Right lobe of liver (tissue), 6 donors: Measurements from ENCODE around the gene BCL2A1. TPM values are rescaled to one million over a fixed set of nuclear protein-coding genes. Genes with fewer than 3 reads are reported as not detected.

Experiments used
- ATAC-seq, 4 donors: fragments of 200-7000 bp; cut with Tn5 transposase; one replicate each; pipeline ENCODE4 v1.9.1; 2020; ENCODE audit warnings: mild to moderate bottlenecking in 4 of 4, moderate library complexity in 4 of 4
- DNase-seq, 3 donors: peaks; one replicate each; pipeline ENCODE4 v3.0.0-alpha.2; 2020
- H3K27ac ChIP-seq, 3 donors: fragments of 200-600 bp; one replicate each; pipeline ENCODE4 v1.8.0; 2022
- H3K27me3 ChIP-seq, 2 donors: fragments of 200-600 bp; one replicate each; pipeline ENCODE4 v1.8.0; 2022
- H3K36me3 ChIP-seq, 4 donors: fragments of 200-600 bp; sonication (generic) in 1 of 4; one replicate each; pipeline versions ENCODE4 v1.5.1 to v1.8.0; 2017 to 2022; ENCODE audit warnings: control low read depth in 1 of 4
- H3K4me1 ChIP-seq, 4 donors: fragments of 200-600 bp; sonication (generic) in 1 of 4; one replicate each; pipeline versions ENCODE4 v1.5.1 to v1.8.0; 2017 to 2022; ENCODE audit warnings: control low read depth in 1 of 4
- H3K4me3 ChIP-seq, 3 donors: fragments of 200-600 bp; one replicate each; pipeline ENCODE4 v1.8.0; 2022
- H3K9me3 ChIP-seq, 4 donors: fragments of 200-600 bp; sonication (generic) in 1 of 4; one replicate each; pipeline versions ENCODE4 v1.5.1 to v1.8.0; 2017 to 2022; ENCODE audit warnings: control low read depth in 1 of 4
- CTCF ChIP-seq, 4 donors: fragments of 200-600 bp in 3 of 4; fragments of 450-650 bp in 1 of 4; IDR thresholded peaks; one replicate each; pipeline versions ENCODE4 v1.5.1 to v1.8.0; 2016 to 2022; ENCODE audit warnings: antibody characterized with exemption in 4 of 4, mild to moderate bottlenecking in 2 of 4
- POLR2A ChIP-seq: fragments of 450-650 bp; IDR thresholded peaks from one replicate; pipeline ENCODE4 v1.6.1; 2017; ENCODE audit warnings: antibody characterized with exemption, mild to moderate bottlenecking
- WGBS: methylation state at CpG from one replicate; pipeline ENCODE4 v1.1.6; 2018; ENCODE audit warnings: low coverage, low lambda C conversion rate; ENCODE audit not compliant: insufficient coverage; ENCODE audit errors: missing lambda C conversion rate; 5-methylcytosine and 5-hydroxymethylcytosine counted together
- intact Hi-C, 2 donors: fragments of 100-400 bp; cut with DNase I; formaldehyde crosslinking; loops; one replicate each; pipeline versions ENCODE4 v1.11.2 to v1.14.1; 2022
- total RNA-seq, 6 experiments: library from RNA; depleted of rRNA in 2 of 6; stranded (reverse); fragments of >200 nt in 2 of 6; fragmentation: NEBNext Ultra II Directional in 3 of 6; extraction: Animal tissue kit (Norgen Biotek cat#: 25700) in 3 of 6; gene quantifications; one replicate each; pipeline versions ENCODE4 v1.1.0 to v1.2.4, GENCODE V29; 2016 to 2023
- donor health status: DM: no; HTN: yes; CAD: no.
- donor health status: DM: no; HTN: no; CAD: no.
- donor health status: DM: no; HTN: no; CAD: no.
- donor health status: DM: no; HTN: yes; CAD: no.
- donor health status: DM: no; HTN: yes; CAD: no.

BCL2A1 gene
- total RNA-seq, 6 experiments from 2014 or later = 0.26 to 6.9 (median 1.8) TPM

DNA sequence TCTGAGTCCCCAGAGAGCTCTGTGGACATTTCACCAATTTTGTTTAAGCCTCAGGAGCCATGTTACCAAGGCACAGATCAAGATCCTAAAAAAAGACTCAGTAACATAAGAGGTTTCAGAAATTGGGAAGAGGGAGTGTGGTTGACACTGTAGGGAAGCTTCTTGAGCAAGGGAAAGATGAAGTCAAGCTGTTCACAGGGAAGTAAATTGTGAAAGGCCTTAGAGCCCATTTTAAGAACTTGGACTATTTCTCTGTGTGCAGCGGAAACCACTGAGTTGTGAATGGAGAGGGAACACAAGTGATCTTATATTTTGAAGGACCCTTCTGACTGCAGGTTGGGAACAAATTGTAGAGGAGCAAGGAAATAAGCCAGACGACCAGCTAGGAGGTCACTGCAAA lies 18.7 kb downstream of the BCL2A1 start:
- Histone ChIP-seq H3K9me3 (no peaks in the 10 kb centered on the region), H3K27me3 (no peaks in the 10 kb centered on the region)
- ATAC-seq = peak; percentile 10 to 24 (median 14)

GRCh38 chr15:79950247-79950646 lies 20.7 kb downstream of the BCL2A1 start:
- WGBS = 50% methylated on average over 1 of the region's 2 CpGs
- intact Hi-C loops = no loop called here

More for the DNA sequence above, 18.7 kb downstream of the BCL2A1 start:
- H3K27ac ChIP-seq = no peak overlapping the region
- no peaks in the 10 kb centered on the region for H3K36me3 ChIP-seq
- TF ChIP-seq POLR2A (no peak), CTCF (IDR thresholded peaks at IDR 0.05) (no peak)
- no peak overlapping the region for H3K4me3 ChIP-seq
- H3K4me1 ChIP-seq = peaks cover 0 to 16% (median 2%) of the 10 kb centered on the region in 4 donors
- WGBS = 47% methylated on average over 2 of the region's 2 CpGs
- intact Hi-C loops = no loop called here
- no peak for DNase-seq

GRCh38 chr15:79948761-79949160 lies 22.2 kb downstream of the BCL2A1 start:
- no peaks in the 10 kb centered on the region for H3K36me3 ChIP-seq
- no peak overlapping the region for H3K4me3 ChIP-seq
- H3K27ac ChIP-seq = no peak overlapping the region
- H3K9me3 ChIP-seq = no peaks in the 10 kb centered on the region
- intact Hi-C loops = no loop called here
- TF ChIP-seq CTCF (IDR thresholded peaks at IDR 0.05) = no peak
- no peak for TF ChIP-seq POLR2A
- H3K27me3 ChIP-seq = no peaks in the 10 kb centered on the region
- ATAC-seq (no peak), DNase-seq (no peak)
- 60% methylated on average over 3 of the region's 3 CpGs for WGBS
- no peaks in the 10 kb centered on the region for H3K4me1 ChIP-seq

More at GRCh38 chr15:79950247-79950646, 20.7 kb downstream of the BCL2A1 start:
- H3K36me3 ChIP-seq = no peaks in the 10 kb centered on the region
- H3K4me1 ChIP-seq = no peaks in the 10 kb centered on the region
- TF ChIP-seq POLR2A = no peak
- TF ChIP-seq CTCF (IDR thresholded peaks at IDR 0.05) = no peak
- no peak overlapping the region for H3K27ac ChIP-seq
- no peak overlapping the region for H3K4me3 ChIP-seq
- ATAC-seq (no peak), DNase-seq (no peak)
- no peaks in the 10 kb centered on the region for H3K9me3 ChIP-seq
- H3K27me3 ChIP-seq = no peaks in the 10 kb centered on the region

- Histone ChIP-seq H3K4me3 (no peak overlapping the region), H3K27me3 (no peaks in the 10 kb centered on the region), H3K4me1 (no peaks in the 10 kb centered on the region), H3K27ac (no peak overlapping the region), H3K9me3 (no peaks in the 10 kb centered on the region), H3K36me3 (no peaks in the 10 kb centered on the region)
- intact Hi-C loops = no loop called here
- 58% methylated on average over 8 of the region's 10 CpGs for WGBS
- DNase-seq = no peak
- no peak for TF ChIP-seq POLR2A
- TF ChIP-seq CTCF (IDR thresholded peaks at IDR 0.05) = no peak
- no peak for ATAC-seq
These were observed 22.8 kb downstream of the BCL2A1 start for GRCh38 chr15:79948095-79948695.

DNA sequence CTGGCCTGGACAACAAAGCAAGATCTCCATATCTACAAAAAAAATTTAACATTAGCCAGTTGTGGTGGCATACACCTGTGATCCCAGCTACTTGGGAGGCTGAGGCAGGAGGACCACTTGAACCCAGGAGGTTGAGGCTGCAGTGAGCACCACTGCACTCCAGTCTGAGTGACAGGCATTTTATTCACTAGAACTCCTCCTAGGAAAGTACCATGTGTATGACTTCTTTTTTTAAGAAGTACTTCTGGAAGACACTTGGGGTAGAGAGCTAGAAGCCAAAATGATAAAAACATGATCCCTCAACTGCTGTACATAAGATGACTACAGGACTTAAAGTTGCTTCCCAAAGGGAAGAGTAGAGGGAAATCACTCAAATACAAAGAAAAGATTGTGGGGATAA lies 24.0 kb downstream of the BCL2A1 start:
- no peak overlapping the region for H3K4me3 ChIP-seq
- DNase-seq (no peak), ATAC-seq (no peak)
- no peaks in the 10 kb centered on the region for H3K9me3 ChIP-seq
- no peaks in the 10 kb centered on the region for H3K27me3 ChIP-seq
- no peak overlapping the region for H3K27ac ChIP-seq
- H3K36me3 ChIP-seq = no peaks in the 10 kb centered on the region
- TF ChIP-seq POLR2A (no peak), CTCF (IDR thresholded peaks at IDR 0.05) (no peak)
- intact Hi-C loops = no loop called here
- H3K4me1 ChIP-seq = no peaks in the 10 kb centered on the region
